NCI-H1048 (cell line): ENCODE results near the gene BFSP1.

Source experiments
- DNase-seq: peaks from one replicate; lab custom pipeline; 2025; lab: John Stamatoyannopoulos, UW

Gene BFSP1

DNA sequence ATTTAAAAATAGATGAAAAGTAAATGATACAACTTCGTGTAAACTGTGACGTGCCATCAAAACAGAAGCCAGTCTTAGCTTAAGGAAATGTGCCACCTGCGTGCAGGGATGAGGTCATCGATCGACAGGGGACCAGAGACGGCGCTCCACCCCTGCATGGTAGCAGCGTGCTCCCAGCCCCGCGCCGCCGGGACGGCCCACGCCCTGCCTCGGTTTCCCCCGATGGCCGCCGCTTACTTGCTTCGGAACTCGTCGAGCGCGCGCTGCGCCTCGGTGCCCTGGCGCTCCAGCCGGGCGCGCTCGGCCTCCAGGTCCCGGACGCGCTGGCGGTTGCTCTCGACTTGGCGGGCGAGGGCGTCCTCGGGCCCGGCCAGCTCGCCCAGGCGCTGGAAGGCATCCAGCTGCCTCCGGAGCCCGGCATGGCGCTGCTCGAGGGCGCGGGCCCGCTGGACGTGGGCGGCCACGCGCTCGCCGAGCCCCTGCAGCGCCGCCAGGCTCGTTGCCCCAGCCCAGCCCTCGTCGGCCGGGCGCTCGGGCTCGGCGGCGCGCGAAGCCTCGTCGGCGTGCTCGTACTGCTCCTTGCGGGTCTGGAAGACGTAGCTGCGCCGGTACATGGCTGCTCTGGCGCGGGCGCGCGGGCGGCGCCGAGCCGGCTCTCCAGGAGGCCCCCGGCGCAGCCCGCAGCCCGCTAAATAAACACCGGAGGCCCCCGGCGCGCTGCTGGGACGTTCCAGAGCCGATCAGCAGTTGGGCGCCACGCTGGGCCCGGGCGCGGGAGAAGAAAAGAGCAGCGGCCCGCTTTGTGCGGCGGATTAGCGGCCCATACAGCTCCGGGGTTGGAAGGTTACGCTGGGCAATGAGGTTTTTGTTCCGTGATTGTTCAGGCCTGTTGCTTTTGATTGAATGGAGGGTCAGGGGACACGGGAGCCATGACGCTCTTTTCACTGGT lies at the start of gene BFSP1:
Gene BFSP1 (minus strand): TSS at position 664 of the 949 bp plus-strand sequence. CDS start 50 bp downstream, at position 614.
- no peak for DNase-seq

DNA sequence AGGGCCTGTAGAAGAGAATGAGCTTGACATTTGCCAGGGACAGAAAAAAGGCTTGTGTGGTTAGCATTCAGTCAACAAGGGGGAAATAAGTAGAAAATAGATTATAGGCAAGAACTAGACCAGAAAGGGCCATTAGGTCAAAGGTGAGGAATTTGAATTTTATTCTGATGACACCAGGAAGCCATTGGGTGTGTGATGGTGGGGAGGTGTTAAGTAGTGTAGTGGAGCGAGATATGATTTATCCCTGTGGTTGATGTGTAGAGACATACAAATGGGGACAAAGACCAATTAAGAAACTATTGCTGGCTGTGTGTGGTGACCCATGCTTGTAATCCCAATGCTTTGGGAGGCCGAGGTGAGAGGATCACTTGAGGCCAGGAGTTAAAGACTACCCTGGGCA lies 49.7 kb upstream of the BFSP1 start:
- no peak for DNase-seq

DNA sequence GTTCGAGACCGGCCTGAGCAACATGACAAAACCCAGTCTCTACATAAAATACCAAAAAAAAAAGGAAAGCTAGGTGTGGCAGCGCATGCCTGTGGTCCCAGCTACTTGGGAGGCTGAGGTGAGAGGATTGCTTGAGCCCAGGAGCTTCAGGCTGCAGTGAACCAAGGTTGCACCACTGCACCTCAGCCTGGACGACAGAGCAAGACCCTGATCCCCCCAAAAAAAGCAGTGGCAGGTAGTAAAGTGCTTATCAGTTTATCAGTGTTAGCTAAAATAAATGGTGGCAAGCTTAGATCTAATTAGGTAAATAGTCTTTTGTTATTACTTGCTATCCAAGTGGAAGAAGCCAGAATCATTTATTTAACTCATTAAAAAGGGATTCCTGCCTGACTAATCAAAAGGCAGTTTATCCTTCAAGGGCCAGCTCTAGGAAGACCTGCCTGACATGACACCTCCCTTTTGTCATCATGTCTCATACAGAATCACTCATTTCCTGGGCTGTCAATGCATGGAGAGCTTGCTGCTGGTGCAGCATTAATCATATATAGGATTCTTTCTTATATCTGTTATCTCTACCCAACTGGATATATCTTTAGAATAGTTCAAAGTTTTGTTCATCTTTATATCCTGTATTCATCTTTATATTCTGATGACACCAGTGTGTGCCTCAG lies 48.3 kb upstream of the BFSP1 start:
- no peak for DNase-seq

DNA sequence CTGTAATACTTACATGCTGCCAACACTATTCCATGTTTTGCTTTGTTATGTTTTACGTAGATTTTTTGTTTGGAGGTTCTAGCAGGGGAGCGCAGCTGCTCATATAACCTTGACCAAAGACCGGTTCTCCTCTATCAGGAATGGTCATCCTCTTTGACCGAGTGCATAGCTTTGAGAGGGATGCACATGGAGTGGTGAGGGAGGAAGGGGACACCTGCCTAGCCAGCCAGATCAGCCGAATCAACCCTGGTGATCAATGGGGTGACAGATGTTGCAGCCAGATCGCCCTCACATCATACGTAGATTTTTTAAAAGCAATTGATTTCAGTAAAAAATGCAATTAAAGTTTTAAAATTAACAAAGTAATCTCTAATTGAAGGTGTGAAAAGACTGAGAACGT lies 45.0 kb upstream of the BFSP1 start:
- DNase-seq = no peak

DNA sequence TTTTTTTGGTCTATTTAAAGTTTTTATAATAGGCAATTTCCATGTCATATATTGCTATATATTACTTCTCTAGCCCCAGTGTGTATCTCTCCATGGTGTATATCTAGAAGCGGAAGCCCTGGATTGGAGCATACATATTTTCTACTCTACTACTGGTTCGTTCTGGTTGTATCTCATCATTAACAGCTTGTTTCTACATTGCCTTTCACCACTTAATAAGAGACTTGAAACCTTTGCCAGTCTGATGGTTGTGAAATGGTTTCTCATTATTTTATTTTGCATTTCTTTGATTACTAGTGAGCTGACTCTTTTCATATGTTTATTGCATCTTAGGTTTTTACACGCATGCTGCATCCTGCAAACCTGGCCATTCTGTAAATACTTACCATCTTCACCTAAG lies 42.3 kb upstream of the BFSP1 start:
- no peak for DNase-seq

DNA sequence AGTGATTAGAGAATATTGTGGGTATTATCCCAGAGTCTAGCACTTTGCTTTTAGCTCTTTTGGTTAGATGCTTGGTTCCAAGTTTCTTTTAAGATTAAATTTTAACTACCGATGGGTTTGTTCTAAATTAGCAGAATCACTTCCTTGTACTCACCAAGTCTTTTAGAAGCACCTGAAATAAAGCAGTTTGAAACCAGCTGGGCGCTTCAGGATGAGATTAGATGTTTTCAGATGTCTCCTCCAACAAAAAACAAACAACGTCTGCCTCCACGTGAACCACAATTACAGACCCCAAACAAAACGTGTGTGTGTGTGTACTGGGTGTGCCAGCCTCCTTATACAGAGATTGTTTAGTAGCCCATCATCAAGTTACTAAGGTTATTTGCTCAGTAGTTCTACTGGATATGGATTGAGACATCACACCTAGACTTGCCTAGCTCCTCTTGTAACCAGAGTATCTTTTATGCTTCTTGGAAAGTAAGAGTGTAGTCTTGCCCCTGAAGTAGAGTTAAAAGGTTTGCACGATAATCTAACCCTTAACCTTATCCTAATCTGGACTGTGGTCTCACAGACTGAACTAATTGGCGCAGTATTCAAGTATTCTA lies 41.0 kb upstream of the BFSP1 start:
- no peak for DNase-seq

DNA sequence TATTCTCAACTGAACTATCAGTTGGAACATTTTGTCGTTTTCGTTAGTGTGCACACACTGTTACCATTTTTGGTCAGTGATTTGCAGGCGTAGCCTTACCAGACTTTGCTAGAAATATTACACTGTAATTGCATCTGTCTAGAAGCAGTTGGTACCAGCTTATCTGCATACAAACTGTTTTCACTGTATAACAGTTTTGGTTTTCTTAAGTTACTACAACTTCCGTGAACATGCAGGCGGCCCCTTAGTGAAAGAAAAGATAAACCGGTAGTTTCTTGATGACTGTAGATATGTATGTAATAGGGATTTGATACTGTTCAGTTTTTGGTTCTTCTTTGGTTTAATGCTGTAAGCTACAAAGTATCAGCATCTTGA lies 40.0 kb upstream of the BFSP1 start:
- DNase-seq = no peak

DNA sequence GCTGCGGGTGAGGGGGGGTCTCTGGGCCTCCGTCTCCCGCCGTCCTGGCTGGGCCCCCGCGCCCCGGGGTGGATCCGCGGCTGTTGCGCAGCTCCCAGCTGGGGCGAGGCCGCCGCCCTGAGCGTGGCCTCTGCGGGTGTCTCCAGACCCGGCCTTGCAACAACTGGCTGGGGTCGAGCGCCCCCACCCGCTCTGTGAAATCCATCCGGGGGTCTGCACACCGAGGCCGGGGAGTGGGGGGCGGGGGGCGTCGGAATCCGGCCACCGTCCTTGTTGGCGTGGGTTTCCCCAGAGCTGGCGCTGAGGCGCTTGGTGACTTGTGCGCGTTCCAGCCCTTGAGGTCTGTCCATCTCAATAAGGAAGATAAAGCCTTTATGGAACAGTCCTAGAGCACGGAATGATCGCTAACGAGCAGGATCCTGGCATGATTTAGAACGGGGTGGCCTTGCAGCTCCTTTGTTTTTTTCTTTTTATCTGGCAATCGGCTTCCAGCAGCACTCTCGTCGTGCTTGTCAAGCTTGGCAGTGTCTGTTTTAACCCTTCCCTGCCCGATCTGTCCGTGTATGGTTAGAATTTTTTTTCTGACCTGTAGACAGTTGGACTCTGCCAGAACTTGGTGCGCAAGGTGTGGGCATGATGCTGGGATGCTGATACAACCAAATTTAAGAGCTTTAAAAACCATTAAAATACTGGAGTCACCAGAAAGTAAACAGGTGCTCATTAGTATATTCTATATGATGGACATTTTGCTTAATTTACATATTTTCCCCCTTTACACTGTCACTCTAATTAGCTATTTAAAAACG lies 39.4 kb upstream of the BFSP1 start:
- no peak for DNase-seq

DNA sequence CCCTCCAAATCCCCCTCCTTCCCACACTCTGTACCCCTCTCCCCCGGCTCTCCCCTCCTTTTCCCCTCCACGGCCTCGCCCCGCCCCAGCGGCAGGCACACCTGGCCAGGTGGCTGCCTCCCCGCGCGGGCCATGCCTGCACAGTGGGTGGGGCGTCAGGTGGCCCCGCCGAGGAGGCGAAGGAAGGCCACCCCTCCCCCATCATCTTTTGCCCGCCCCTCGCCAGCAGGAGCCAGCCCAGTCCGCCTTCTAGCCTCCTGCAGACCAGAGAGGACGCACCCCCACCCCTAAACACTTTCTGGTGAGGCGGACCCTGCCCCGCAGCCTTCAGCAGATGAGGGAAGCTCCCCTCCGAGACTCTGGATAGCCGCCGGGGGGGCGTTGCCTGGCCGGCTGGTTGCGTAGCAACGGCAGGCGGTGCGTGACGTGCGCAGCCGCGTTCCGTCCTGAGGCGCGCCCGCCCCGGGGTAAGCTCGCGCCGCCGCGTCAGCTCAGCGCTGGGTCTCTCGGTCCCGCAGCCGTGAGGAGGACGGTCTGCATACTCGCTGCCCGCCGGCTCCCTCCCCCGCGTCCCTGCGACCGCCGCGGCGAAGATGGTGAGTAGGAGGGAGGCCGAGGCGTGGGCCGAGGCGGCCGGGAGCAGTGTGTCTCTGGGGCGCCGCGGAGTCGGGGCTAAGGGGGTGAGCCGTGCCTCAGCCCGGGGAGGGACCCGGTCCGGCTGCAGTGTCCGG lies 38.6 kb upstream of the BFSP1 start, which contains the start of gene DSTN:
Gene DSTN (plus strand): TSS at position 460 of the 731 bp plus-strand sequence. CDS start 134 bp downstream, at position 594.
- peak; percentile 82 for DNase-seq

DNA sequence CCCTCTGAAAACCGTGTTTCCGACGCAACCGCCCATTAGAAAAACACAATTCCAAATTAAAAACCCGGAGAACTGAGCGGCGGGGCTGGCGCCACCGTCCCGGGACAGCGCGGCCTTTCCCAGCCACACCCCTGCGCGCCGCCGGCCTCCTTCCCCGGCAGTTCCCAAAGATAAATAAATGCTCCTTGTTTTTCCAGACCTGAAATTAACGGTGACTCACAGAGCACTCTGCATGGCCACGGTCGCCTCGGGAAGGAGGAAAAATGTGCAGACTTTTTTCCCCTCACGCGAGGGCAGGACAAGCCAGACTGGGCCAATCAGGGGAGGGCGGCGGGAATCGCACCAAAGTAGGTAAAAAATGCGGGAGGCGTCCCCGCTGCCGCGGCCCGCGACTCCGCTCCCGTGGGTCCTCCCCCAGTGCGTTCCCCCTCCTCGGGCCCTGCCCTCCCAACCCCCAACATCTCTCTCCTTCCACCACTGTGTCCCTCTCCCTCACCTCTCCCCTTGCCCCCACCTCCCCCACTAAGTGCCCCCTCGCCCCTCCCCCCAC lies 37.9 kb upstream of the BFSP1 start:
- DNase-seq = peak; percentile 70

DNA sequence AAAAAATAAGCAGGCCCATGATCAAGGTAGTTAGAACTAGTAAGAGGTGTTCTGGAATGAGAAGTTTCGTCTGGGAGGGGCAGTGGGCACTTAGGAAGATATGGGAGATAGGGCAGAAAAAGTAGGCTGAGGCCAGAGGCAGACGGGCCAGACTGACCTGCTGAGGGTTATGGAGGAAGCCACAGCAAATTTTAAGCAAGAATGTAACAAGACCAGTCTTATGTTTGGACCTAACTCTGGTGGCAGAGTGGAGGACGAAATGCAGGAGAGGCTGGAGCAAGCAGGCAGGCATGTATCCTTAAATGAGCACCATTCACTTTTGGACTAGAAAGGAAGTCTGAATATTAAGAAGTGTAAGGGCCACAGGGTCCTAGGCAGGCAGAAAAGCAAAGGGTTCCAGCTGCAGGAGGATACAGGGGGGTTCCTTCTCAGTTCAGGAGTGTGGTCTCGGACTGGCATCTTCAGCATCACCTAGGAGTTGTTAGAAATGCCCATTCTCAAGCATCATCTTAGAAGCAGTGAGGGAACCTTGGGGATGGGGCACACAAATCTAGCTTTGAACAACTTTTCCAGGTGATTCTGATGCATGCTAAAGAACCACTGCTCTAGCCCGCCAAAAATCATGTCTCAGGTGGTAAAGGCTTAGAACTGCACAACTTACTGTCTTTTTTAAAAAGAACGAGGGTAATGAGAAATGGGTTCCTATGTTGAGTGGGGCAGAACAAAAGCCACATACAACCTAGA lies 37.0 kb upstream of the BFSP1 start:
- no peak for DNase-seq

DNA sequence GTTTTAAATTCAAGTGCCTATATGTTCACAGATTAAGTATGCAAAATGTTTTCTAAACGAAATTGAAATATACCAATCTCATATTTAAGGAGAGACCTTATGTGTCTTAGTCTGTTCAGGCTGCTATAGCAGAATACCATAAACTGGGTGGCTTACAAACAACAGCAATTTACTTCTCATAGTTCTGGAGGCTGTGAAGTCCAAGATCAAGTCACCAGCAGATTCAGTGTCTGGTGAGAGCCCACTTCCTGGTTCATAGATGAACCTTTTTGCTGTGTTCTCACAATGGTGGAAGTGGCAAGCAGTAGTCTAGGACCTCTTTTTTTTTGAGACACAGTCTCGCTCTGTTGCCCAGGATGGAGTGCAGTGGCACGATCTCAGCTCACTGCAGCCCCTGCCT lies 35.2 kb upstream of the BFSP1 start:
- no peak for DNase-seq

DNA sequence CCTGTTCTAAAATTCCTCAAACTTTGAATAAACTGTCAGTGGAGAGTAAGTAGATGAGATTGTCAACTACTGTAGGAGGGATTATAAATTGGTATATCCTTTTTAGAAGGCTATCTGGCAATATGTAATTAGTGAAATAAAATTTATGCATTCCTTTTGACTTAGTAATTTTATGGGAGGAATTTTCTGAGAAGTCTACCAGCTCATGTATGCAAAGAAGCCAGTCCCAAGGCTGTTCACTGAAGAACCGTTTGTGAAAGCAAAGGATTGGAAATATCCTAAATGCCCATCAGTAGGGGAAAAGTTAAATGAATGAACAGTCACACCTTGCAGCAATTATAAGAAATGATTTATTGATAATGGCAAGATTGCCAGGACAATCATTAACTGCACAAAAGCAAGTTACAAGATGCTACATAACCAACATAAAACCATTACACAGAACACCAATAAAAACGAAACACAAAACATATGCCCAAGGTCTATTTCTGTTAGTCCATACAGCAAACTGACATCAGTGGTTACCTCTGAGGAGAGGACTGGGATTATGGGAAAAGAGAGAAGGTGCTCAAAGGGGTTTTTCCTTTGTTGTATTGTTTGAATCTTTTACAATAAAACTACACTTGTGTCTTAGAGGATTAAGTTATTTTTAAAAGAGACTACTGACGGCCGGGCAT lies 34.1 kb upstream of the BFSP1 start:
- no peak for DNase-seq

DNA sequence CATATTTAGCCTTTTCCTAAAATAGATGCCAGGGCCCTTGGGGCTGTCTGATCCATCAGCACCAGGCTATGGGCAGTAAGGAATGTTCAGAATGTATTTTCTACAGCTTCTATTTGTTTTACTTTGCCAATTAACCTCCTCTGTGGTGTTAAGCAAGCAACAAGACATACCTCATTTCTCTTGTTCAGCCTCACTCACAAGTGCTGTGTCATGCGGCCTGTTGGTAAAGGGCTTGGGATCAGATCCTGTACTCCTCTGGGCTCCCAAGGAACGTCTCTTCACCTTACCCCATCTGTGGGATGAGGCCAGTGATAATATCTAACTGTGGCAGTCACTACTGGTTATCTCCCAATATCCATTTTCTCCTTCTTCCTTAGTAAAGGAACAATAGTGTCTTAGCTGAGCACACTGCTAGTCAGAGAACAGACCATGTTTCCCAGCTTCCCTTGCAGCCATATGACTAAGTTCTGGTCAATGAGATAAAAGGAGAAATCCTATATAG lies 31.7 kb upstream of the BFSP1 start:
- no peak for DNase-seq

DNA sequence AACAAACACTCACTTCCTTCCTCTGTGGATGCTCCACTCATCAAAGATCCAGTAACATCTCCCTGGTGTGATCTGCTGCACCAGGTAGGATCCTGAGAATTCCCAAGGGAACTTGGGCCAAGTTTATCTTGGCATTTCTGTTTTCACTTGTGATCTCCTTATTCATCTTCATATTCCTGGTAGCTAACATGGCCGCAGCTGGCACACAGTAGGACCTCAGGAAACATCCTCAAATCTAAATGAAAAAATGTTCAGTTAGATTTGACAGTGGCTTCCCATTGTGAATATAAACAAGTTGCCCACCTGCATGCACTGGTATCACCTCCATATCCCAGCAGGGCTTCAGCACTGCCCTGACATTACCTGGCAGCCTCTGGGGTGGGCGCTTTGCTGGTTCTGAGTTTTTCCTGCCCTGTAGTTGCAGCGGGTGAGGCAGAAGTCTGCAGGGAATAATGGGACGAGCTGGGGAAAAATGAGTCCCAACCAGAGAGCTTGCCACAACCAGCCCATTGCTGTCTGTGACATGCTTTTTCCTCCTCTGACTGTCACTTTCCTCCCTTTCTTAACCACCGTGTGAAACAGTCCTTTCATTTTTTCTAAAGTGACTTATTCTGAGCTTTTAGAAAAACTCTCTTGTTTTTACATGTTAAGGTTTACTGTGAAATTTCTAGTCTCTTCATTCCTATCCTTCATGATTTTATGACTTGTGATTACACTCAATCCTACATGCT lies 29.3 kb upstream of the BFSP1 start:
- no peak for DNase-seq

DNA sequence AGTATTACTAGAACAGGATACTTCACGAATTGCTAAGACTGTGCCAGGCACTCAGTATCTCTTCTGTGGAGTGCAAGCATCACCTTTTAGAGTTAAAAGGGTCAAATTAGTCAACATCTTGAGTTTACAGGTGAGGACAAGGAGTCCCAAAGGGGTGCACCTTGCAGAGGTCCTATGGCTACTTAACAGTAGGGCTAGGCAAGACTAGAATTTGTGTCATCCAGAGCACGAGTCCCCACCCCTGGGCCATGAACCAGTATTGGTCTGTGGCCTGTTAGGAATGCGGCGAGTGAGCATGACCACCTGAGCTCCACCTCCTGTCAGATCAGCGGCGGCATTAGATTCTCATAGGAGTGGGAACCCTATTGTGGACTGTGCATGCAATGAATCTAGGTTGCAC lies 28.2 kb upstream of the BFSP1 start:
- no peak for DNase-seq

DNA sequence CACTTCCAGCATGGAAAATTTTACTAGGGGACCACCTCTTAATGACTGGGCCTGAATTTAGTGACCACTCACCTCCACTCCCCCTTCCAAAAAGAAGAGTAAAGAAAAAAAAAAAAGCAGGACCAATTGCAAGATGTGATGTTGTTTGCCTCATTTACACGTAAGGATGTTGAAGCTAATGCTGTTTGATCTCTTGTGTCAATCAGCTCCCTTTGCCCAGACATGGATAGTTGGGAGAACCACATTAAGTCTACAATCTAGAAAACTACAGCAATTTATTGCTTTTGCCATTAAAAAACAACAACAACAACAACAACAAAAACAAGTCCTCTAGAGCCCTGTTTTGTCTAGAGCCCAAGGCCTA lies 27.7 kb upstream of the BFSP1 start:
- DNase-seq = no peak

DNA sequence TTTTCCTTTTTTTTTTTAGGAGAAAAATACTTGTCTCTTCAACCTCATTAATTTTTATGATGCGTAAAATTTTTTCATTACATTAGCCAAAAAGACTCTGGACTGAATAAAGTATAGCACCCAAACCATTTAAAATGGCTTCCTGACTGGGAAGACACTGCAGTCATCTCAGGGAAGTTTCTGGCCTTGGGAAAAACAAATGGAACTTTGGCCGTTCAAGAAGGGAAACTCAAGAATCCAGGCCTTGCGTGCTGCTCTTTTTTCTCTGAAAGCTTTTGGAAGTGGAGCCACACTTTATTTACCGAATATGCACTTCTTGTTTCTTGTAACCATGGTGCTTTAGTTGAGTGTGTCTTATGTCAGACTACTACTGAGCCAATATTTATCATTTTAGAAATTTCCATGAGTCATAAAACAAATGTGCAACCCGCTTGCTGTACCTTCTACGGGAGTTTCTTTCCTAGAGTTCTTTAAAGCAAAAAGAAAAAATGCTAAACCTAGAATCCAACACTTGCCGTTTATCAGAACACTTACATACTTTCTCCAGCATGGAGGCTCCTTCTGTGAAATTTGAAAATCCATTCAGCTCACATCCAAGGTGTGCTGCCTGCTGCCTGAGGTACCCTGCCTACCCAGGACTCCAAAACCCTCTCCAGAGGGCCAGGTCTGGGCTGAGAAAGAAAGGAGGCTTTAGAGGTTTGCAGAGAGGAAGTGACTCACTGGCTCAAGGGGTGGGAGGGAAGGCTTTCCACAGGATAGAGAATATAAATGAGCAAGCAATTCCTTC lies 27.2 kb upstream of the BFSP1 start:
- DNase-seq = no peak
